ENCODE measurements around the gene RRP9. TPM values are rescaled to one million over a fixed set of nuclear protein-coding genes. Genes with fewer than 3 reads are reported as not detected.
"Not testable (repeated sequence)": the region's sequence is repeated elsewhere in the genome, so short reads cannot be mapped to it uniquely, and the experiment has no call there.

RRP9 gene
- 10 to 100 TPM in 1 of 6 experiments, 1 to 10 TPM in 5; 5.2 to 10.8 (median 7.6) TPM for total RNA-seq
- long read RNA-seq, partial matches to known transcripts: 1 of 2 reads
- long read RNA-seq, other reads (novel, unspliced or antisense): 1 of 2 reads

GRCh38 chr3:51941798-51942602, at the start of gene RRP9, which contains the start of gene PARP3:
Gene RRP9 (minus strand): TSS chr3:51941904. CDS start chr3:51941867, 37 bp downstream.
Gene PARP3 (plus strand): TSS chr3:51942363. CDS start chr3:51943356, 993 bp downstream.
- Histone ChIP-seq H3K4me3 (peak within 1 kb of the TSS; percentile 73 to 93 (median 92)), H3K27me3 (no peaks in the 10 kb centered on the region), H3K4me1 (peaks cover 0 to 27% (median 10%) of the 10 kb centered on the region in 4 donors), H3K27ac (peak within 1 kb of the TSS; percentile 89 to 93 (median 89)), H3K9me3 (no peaks in the 10 kb centered on the region), H3K36me3 (peaks cover 0 to 13% (median under 1%) of the 10 kb centered on the region in 4 donors)
- DNase-seq (peak; percentile 100), ATAC-seq (peak; percentile 89 to 95 (median 91))
- no CpG with 5 or more reads among the region's 67 CpGs for WGBS (ENCODE audit: insufficient coverage, low coverage, low lambda C conversion rate, missing lambda C conversion rate)
- intact Hi-C loops (cut with DNase I): loop anchor here in 1 of 2 donors (5.0 kb wide), 1 partner anchor 45 kb away; no protein-coding TSS in a partner anchor
- TF ChIP-seq CTCF (IDR thresholded peaks at IDR 0.05) (peak; percentile 99 to 100 (median 100)), POLR2A (IDR thresholded peaks at IDR 0.05) (peak; percentile 89)

- intact Hi-C loops (cut with DNase I); H3K27me3 ChIP-seq; DNase-seq; ATAC-seq; H3K4me3 ChIP-seq; H3K27ac ChIP-seq; H3K9me3 ChIP-seq: not testable (repeated sequence)
- Histone ChIP-seq H3K36me3 (peaks cover 0 to 23% (median 8%) of the 10 kb centered on the region in 4 donors), H3K4me1 (peaks cover 0 to 13% (median 6%) of the 10 kb centered on the region in 4 donors)
- WGBS (ENCODE audit: insufficient coverage, low coverage, low lambda C conversion rate, missing lambda C conversion rate): no CpG with 5 or more reads among the region's 38 CpGs
Observed at GRCh38 chr3:51990501-51990971, 48.8 kb upstream of the RRP9 start.

GRCh38 chr3:51988286-51989146, 46.8 kb upstream of the RRP9 start:
- intact Hi-C loops (cut with DNase I): loop anchor here in 1 of 2 donors (5.0 kb wide), 1 partner anchor 46 kb away; the partner anchor contains the start of genes PARP3 and RRP9
- Histone ChIP-seq H3K36me3 (peaks cover 0 to 9% (median 0%) of the 10 kb centered on the region in 4 donors), H3K4me3 (no peak overlapping the region), H3K27ac (no peak overlapping the region), H3K9me3 (no peaks in the 10 kb centered on the region), H3K4me1 (peaks cover 0 to 17% (median 3%) of the 10 kb centered on the region in 4 donors), H3K27me3 (no peaks in the 10 kb centered on the region)
- 81% methylated on average over 9 of the region's 15 CpGs for WGBS (ENCODE audit: insufficient coverage, low coverage, low lambda C conversion rate, missing lambda C conversion rate)
- DNase-seq (peak in 1 of 3 donors; percentile 38), ATAC-seq (no peak)
- TF ChIP-seq POLR2A (IDR thresholded peaks at IDR 0.05) (no peak), CTCF (IDR thresholded peaks at IDR 0.05) (no peak)

- ATAC-seq: no peak
- peaks cover 0 to 3% (median 0%) of the 10 kb centered on the region in 4 donors for H3K36me3 ChIP-seq
- H3K27me3 ChIP-seq: no peaks in the 10 kb centered on the region
- intact Hi-C loops (cut with DNase I): loop anchor here in 1 of 2 donors (5.0 kb wide), 1 partner anchor 45 kb away; the partner anchor contains the start of genes PARP3 and RRP9
- WGBS (ENCODE audit: insufficient coverage, low coverage, low lambda C conversion rate, missing lambda C conversion rate): 88% methylated on average over 7 of the region's 7 CpGs
- H3K9me3 ChIP-seq: no peaks in the 10 kb centered on the region
- TF ChIP-seq POLR2A (IDR thresholded peaks at IDR 0.05) (no peak), CTCF (IDR thresholded peaks at IDR 0.05) (no peak)
- H3K4me3 ChIP-seq: no peak overlapping the region
- no peak overlapping the region for H3K27ac ChIP-seq
- DNase-seq: no peak
- H3K4me1 ChIP-seq: peaks cover 0 to 17% (median 3%) of the 10 kb centered on the region in 4 donors
Observed at GRCh38 chr3:51987568-51987967, 45.9 kb upstream of the RRP9 start.
